DND-41 (cell line): ENCODE data around the gene VTI1A.

Source experiments
- ATAC-seq: fragments of 200-7000 bp; cut with Tn5 transposase; 3 replicates; pipeline ENCODE4 v1.9.1; 2021; ENCODE audit warnings: low read depth; ENCODE audit not compliant: insufficient read depth
- DNase-seq: peaks from one replicate; pipeline ENCODE4 v3.0.0-alpha.2; 2020
- H2AFZ ChIP-seq: 2 replicates; pipeline ENCODE4 v1.6.0; 2012; ENCODE audit warnings: low read depth, low read length
- H3K27ac ChIP-seq: 2 replicates; pipeline ENCODE4 v1.5.1; 2012; ENCODE audit warnings: low read length, inconsistent platforms
- H3K27me3 ChIP-seq: fragments of 200-600 bp; sonication (generic); 2 replicates; pipeline ENCODE4 v1.6.0; 2012; ENCODE audit warnings: low read length, mild to moderate bottlenecking, inconsistent platforms; ENCODE audit not compliant: insufficient read depth, poor library complexity
- H3K36me3 ChIP-seq: 2 replicates; pipeline ENCODE4 v1.5.1; 2012; ENCODE audit warnings: low read length, inconsistent platforms; ENCODE audit not compliant: insufficient read depth
- H3K4me1 ChIP-seq: 2 replicates; pipeline ENCODE4 v1.5.1; 2012; ENCODE audit warnings: mild to moderate bottlenecking, low read length; ENCODE audit not compliant: insufficient read depth
- H3K4me2 ChIP-seq: 2 replicates; pipeline ENCODE4 v1.6.0; 2012; ENCODE audit warnings: mild to moderate bottlenecking, moderate library complexity, low read length, inconsistent platforms; ENCODE audit not compliant: insufficient read depth
- H3K4me3 ChIP-seq, 2 experiments: fragments of 200-600 bp in 1 of 2; shearing (Covaris generic) in 1 of 2; 2 replicates each; pipeline ENCODE4 v1.5.1; 2012 to 2016; ENCODE audit warnings: inconsistent platforms in 2 of 2, low read length in 2 of 2, mild to moderate bottlenecking in 2 of 2, low read depth in 1 of 2, moderate library complexity in 1 of 2
- H3K79me2 ChIP-seq: 2 replicates; pipeline ENCODE4 v1.6.0; 2012; ENCODE audit warnings: low read length, inconsistent platforms; ENCODE audit not compliant: insufficient read depth
- H3K9ac ChIP-seq: 2 replicates; pipeline ENCODE4 v1.6.0; 2012; ENCODE audit warnings: low read depth, mild to moderate bottlenecking, inconsistent platforms, low read length, moderate library complexity
- H3K9me3 ChIP-seq: 2 replicates; pipeline ENCODE4 v1.5.1; 2012; ENCODE audit warnings: low read length, moderate library complexity, mild to moderate bottlenecking, inconsistent platforms; ENCODE audit not compliant: insufficient read depth, severe bottlenecking
- H4K20me1 ChIP-seq: 2 replicates; pipeline ENCODE4 v1.6.0; 2012; ENCODE audit warnings: low read length; ENCODE audit not compliant: insufficient read depth
- EZH2 ChIP-seq: IDR thresholded peaks from 3 replicates; pipeline ENCODE4 v1.6.1; 2012; ENCODE audit warnings: borderline replicate concordance, low read depth, mild to moderate bottlenecking, moderate library complexity, low read length, inconsistent platforms; ENCODE audit not compliant: severe bottlenecking
- TF ChIP-seq, protein P1 (sequence below): IDR thresholded peaks from 2 replicates; pipeline ENCODE4 v1.5.1; 2012; ENCODE audit warnings: borderline replicate concordance, low read length, moderate library complexity, mild to moderate bottlenecking; ENCODE audit not compliant: poor library complexity, severe bottlenecking; ENCODE audit errors: extremely low read depth

VTI1A gene

GRCh38 chr10:112698133-112698817 is 251.3 kb downstream of the VTI1A start:
- Histone ChIP-seq H3K4me2 (no peak overlapping the region), H3K4me1 (no peaks in the 10 kb centered on the region), H3K9ac (no peak overlapping the region), H3K4me3 (no peak overlapping the region), H3K79me2 (no peaks in the 10 kb centered on the region), H3K27me3 (no peaks in the 10 kb centered on the region), H4K20me1 (no peaks in the 10 kb centered on the region), H3K9me3 (no peaks in the 10 kb centered on the region), H3K27ac (no peak overlapping the region), H3K36me3 (no peaks in the 10 kb centered on the region), H2AFZ (no peak overlapping the region)
- ATAC-seq (no peak), DNase-seq (no peak)
- TF ChIP-seq, protein P1, sequence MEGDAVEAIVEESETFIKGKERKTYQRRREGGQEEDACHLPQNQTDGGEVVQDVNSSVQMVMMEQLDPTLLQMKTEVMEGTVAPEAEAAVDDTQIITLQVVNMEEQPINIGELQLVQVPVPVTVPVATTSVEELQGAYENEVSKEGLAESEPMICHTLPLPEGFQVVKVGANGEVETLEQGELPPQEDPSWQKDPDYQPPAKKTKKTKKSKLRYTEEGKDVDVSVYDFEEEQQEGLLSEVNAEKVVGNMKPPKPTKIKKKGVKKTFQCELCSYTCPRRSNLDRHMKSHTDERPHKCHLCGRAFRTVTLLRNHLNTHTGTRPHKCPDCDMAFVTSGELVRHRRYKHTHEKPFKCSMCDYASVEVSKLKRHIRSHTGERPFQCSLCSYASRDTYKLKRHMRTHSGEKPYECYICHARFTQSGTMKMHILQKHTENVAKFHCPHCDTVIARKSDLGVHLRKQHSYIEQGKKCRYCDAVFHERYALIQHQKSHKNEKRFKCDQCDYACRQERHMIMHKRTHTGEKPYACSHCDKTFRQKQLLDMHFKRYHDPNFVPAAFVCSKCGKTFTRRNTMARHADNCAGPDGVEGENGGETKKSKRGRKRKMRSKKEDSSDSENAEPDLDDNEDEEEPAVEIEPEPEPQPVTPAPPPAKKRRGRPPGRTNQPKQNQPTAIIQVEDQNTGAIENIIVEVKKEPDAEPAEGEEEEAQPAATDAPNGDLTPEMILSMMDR = no peak
- TF ChIP-seq EZH2 = no peak

GRCh38 chr10:112698818-112699164 is 251.8 kb downstream of the VTI1A start:
- ATAC-seq = no peak
- no peaks in the 10 kb centered on the region for H3K4me1 ChIP-seq
- no peaks in the 10 kb centered on the region for H3K9me3 ChIP-seq
- no peak overlapping the region for H3K9ac ChIP-seq
- H3K27me3 ChIP-seq = no peaks in the 10 kb centered on the region
- no peak overlapping the region for H3K4me2 ChIP-seq
- H3K36me3 ChIP-seq = no peaks in the 10 kb centered on the region
- no peak overlapping the region for H3K4me3 ChIP-seq
- no peaks in the 10 kb centered on the region for H3K79me2 ChIP-seq
- no peak overlapping the region for H2AFZ ChIP-seq
- no peaks in the 10 kb centered on the region for H4K20me1 ChIP-seq
- TF ChIP-seq EZH2 = no peak
- TF ChIP-seq, protein P1 = no peak
- no peak for DNase-seq
- H3K27ac ChIP-seq = no peak overlapping the region

DNA sequence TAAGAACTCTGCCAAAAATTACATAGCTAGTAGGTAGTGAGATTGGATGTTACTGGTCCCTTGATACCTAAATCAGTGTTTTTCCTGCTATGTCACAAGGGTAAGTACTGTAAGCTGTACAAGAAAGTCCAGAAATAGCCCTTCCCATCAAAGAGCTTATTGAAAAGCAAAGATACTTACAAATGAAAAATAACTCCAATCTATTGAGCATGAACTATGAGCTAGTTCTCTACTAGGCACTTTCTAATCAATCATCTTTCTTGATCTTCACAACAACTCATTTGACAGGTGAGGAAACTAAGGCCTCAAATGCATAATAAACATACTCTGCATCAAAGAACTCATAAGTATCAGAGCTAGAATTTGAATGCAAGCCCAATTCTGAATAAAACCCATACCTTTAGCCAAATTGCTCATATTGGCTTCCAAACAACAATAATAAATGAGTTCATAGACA is 253.2 kb downstream of the VTI1A start:
- Histone ChIP-seq H4K20me1 (no peaks in the 10 kb centered on the region), H3K9me3 (no peaks in the 10 kb centered on the region), H3K36me3 (no peaks in the 10 kb centered on the region), H2AFZ (no peak overlapping the region), H3K9ac (no peak overlapping the region), H3K4me1 (no peaks in the 10 kb centered on the region), H3K79me2 (no peaks in the 10 kb centered on the region), H3K27ac (no peak overlapping the region), H3K4me2 (no peak overlapping the region), H3K4me3 (no peak overlapping the region), H3K27me3 (no peaks in the 10 kb centered on the region)
- DNase-seq (no peak), ATAC-seq (no peak)
- TF ChIP-seq, protein P1 = no peak
- TF ChIP-seq EZH2 = no peak
